ENCODE data around the gene FCF1. TPM values are rescaled to one million over a fixed set of nuclear protein-coding genes. Genes with fewer than 3 reads are reported as not detected.

The FCF1 gene
- total RNA-seq, 1 donor from 2014 or later, result 61.6 TPM

- Mint-ChIP-seq H3K4me1 (ENCODE audit: unreplicated experiment) (no peaks in the 10 kb centered on the region), H3K36me3 (ENCODE audit: unreplicated experiment) (peaks cover 24% of the 10 kb centered on the region), H3K27ac (ENCODE audit: unreplicated experiment) (no peak overlapping the region), H3K27me3 (ENCODE audit: unreplicated experiment) (no peaks in the 10 kb centered on the region), H3K4me3 (ENCODE audit: unreplicated experiment) (no peak overlapping the region), H3K9me3 (ENCODE audit: unreplicated experiment) (no peaks in the 10 kb centered on the region)
- TF ChIP-seq CTCF (IDR thresholded peaks at IDR 0.05), result no peak
- DNase-seq (ENCODE audit: extremely low spot score, unreplicated experiment), result no peak
Measured at GRCh38 chr14:74691456-74691855, 21.5 kb upstream of the FCF1 start.

- no peak overlapping the region for H3K4me3 Mint-ChIP-seq (ENCODE audit: unreplicated experiment)
- H3K27ac Mint-ChIP-seq (ENCODE audit: unreplicated experiment), result no peak overlapping the region
- H3K27me3 Mint-ChIP-seq (ENCODE audit: unreplicated experiment), result no peaks in the 10 kb centered on the region
- no peaks in the 10 kb centered on the region for H3K9me3 Mint-ChIP-seq (ENCODE audit: unreplicated experiment)
- H3K36me3 Mint-ChIP-seq (ENCODE audit: unreplicated experiment), result peaks cover 25% of the 10 kb centered on the region
- no peak for TF ChIP-seq CTCF (IDR thresholded peaks at IDR 0.05)
- no peaks in the 10 kb centered on the region for H3K4me1 Mint-ChIP-seq (ENCODE audit: unreplicated experiment)
- no peak for DNase-seq (ENCODE audit: extremely low spot score, unreplicated experiment)
Measured at GRCh38 chr14:74693191-74693590, 19.8 kb upstream of the FCF1 start.

GRCh38 chr14:74695406-74695805, 17.5 kb upstream of the FCF1 start:
- Mint-ChIP-seq H3K36me3 (ENCODE audit: unreplicated experiment) (peaks cover 13% of the 10 kb centered on the region), H3K4me1 (ENCODE audit: unreplicated experiment) (no peaks in the 10 kb centered on the region), H3K4me3 (ENCODE audit: unreplicated experiment) (no peak overlapping the region), H3K9me3 (ENCODE audit: unreplicated experiment) (no peaks in the 10 kb centered on the region), H3K27me3 (ENCODE audit: unreplicated experiment) (no peaks in the 10 kb centered on the region), H3K27ac (ENCODE audit: unreplicated experiment) (no peak overlapping the region)
- TF ChIP-seq CTCF (IDR thresholded peaks at IDR 0.05), result no peak
- no peak for DNase-seq (ENCODE audit: extremely low spot score, unreplicated experiment)

GRCh38 chr14:74697011-74697410, 15.9 kb upstream of the FCF1 start:
- peaks cover 2% of the 10 kb centered on the region for H3K4me1 Mint-ChIP-seq (ENCODE audit: unreplicated experiment)
- H3K9me3 Mint-ChIP-seq (ENCODE audit: unreplicated experiment), result no peaks in the 10 kb centered on the region
- no peak for TF ChIP-seq CTCF (IDR thresholded peaks at IDR 0.05)
- no peaks in the 10 kb centered on the region for H3K27me3 Mint-ChIP-seq (ENCODE audit: unreplicated experiment)
- H3K27ac Mint-ChIP-seq (ENCODE audit: unreplicated experiment), result no peak overlapping the region
- H3K36me3 Mint-ChIP-seq (ENCODE audit: unreplicated experiment), result peaks cover 10% of the 10 kb centered on the region
- H3K4me3 Mint-ChIP-seq (ENCODE audit: unreplicated experiment), result no peak overlapping the region
- DNase-seq (ENCODE audit: extremely low spot score, unreplicated experiment), result no peak

- no peak for DNase-seq (ENCODE audit: extremely low spot score, unreplicated experiment)
- Mint-ChIP-seq H3K9me3 (ENCODE audit: unreplicated experiment) (no peaks in the 10 kb centered on the region), H3K27me3 (ENCODE audit: unreplicated experiment) (no peaks in the 10 kb centered on the region), H3K27ac (ENCODE audit: unreplicated experiment) (no peak overlapping the region), H3K4me3 (ENCODE audit: unreplicated experiment) (no peak overlapping the region), H3K4me1 (ENCODE audit: unreplicated experiment) (peaks cover 2% of the 10 kb centered on the region), H3K36me3 (ENCODE audit: unreplicated experiment) (peaks cover 10% of the 10 kb centered on the region)
- no peak for TF ChIP-seq CTCF (IDR thresholded peaks at IDR 0.05)
Measured at GRCh38 chr14:74697543-74697942, 15.4 kb upstream of the FCF1 start.

All from osteocyte (in vitro differentiated cells).